ENCODE results near the gene PBX4.

PBX4 gene

GRCh38 chr19:19514881-19515641 lies 103.4 kb downstream of the PBX4 start, which contains the start of gene TSSK6:
Gene TSSK6, minus strand, starts transcription at chr19:19515548. Its CDS starts 121 bp downstream, at chr19:19515427.
- DNase-seq (ENCODE audit: insufficient read length, low spot score) (no peak), FAIRE-seq (peak; percentile 76)
- no peak for TF ChIP-seq PAX5 (IDR thresholded peaks at IDR 0.05; ENCODE audit: insufficient read depth, low read length, severe bottlenecking)
- no peak for TF ChIP-seq SPI1 (IDR thresholded peaks at IDR 0.05; ENCODE audit: low read depth, low read length)
- no peak for TF ChIP-seq POLR2A (IDR thresholded peaks at IDR 0.05; ENCODE audit: low read depth, low read length)
- no peak for TF ChIP-seq POLR2AphosphoS5 (IDR thresholded peaks at IDR 0.05; ENCODE audit: low read depth, low read length)
- TF ChIP-seq POU2F2 (IDR thresholded peaks at IDR 0.05; ENCODE audit: low read depth, low read length): no peak
- TF ChIP-seq TAF1 (IDR thresholded peaks at IDR 0.05; ENCODE audit: low read depth, low read length): no peak

GRCh38 chr19:19514215-19514657 lies 104.3 kb downstream of the PBX4 start:
- DNase-seq (ENCODE audit: insufficient read length, low spot score): no peak

GRCh38 chr19:19513682-19514081 lies 104.8 kb downstream of the PBX4 start:
- FAIRE-seq: no peak
- no peak for TF ChIP-seq TAF1 (IDR thresholded peaks at IDR 0.05; ENCODE audit: low read depth, low read length)
- no peak for TF ChIP-seq POLR2AphosphoS5 (IDR thresholded peaks at IDR 0.05; ENCODE audit: low read depth, low read length)
- no peak for TF ChIP-seq PAX5 (IDR thresholded peaks at IDR 0.05; ENCODE audit: insufficient read depth, low read length, severe bottlenecking)
- TF ChIP-seq POLR2A (IDR thresholded peaks at IDR 0.05; ENCODE audit: low read depth, low read length): no peak
- TF ChIP-seq POU2F2 (IDR thresholded peaks at IDR 0.05; ENCODE audit: low read depth, low read length): no peak
- TF ChIP-seq SPI1 (IDR thresholded peaks at IDR 0.05; ENCODE audit: low read depth, low read length): no peak
- DNase-seq (ENCODE audit: insufficient read length, low spot score): no peak

More at GRCh38 chr19:19514215-19514657, 104.3 kb downstream of the PBX4 start:
- TF ChIP-seq SPI1 (IDR thresholded peaks at IDR 0.05; ENCODE audit: low read depth, low read length) (no peak), TAF1 (IDR thresholded peaks at IDR 0.05; ENCODE audit: low read depth, low read length) (no peak), POLR2A (IDR thresholded peaks at IDR 0.05; ENCODE audit: low read depth, low read length) (no peak), POU2F2 (IDR thresholded peaks at IDR 0.05; ENCODE audit: low read depth, low read length) (no peak), PAX5 (IDR thresholded peaks at IDR 0.05; ENCODE audit: insufficient read depth, low read length, severe bottlenecking) (no peak), POLR2AphosphoS5 (IDR thresholded peaks at IDR 0.05; ENCODE audit: low read depth, low read length) (no peak)
- no peak for FAIRE-seq
